ENCODE data around the gene TAS2R20.

The TAS2R20 gene

GRCh38 chr12:10957741-10958140 lies 40.4 kb downstream of the TAS2R20 start:
- no peak for DNase-seq

DNA sequence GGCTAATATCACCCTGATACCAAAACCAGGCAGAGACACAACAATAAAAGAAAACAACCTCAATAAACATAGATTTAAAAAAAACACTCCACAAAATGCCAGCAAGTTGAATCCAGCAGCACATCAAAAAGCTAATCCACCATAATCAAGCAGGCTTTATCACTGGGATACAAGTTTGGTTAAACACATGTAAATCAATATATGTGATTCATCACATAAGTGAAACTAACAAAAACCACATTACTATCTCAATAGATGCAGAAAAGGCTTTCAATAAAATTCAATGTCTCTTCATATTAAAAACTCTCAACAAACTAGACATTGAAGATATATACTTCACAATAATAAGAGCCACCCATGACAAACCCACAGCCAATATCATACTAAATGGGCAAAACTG lies 42.0 kb downstream of the TAS2R20 start:
- no peak for DNase-seq

GRCh38 chr12:10952645-10953044 lies 45.5 kb downstream of the TAS2R20 start:
- no peak for DNase-seq
